H1 (cell line): ENCODE data around the gene TMEM151B. TPM values are rescaled to one million over a fixed set of nuclear protein-coding genes. Genes with fewer than 3 reads are reported as not detected.

Experiments
- CTCF ChIA-PET: fragments of 300-600 bp; sonication (Branson Sonifier 250); formaldehyde crosslinking; loops from one replicate; lab custom pipeline; 2021; ENCODE audit not compliant: partially characterized antibody; lab: Charles Lee
- POLR2A ChIA-PET: fragments of 300-600 bp; sonication (Branson Sonifier 250); formaldehyde crosslinking; loops from one replicate; lab custom pipeline; 2021; ENCODE audit warnings: inconsistent platforms; ENCODE audit not compliant: partially characterized antibody; lab: Charles Lee
- DNase-seq, 2 experiments: peaks; one replicate each; pipeline versions ENCODE4 v3.0.0 to v3.0.0-alpha.2; 2010 to 2022; ENCODE audit warnings: low spot score in 2 of 2, low read depth in 1 of 2, mixed read lengths in 1 of 2
- FAIRE-seq: peaks from 2 replicates; lab custom pipeline; 2011; peaks lifted over from hg19 to GRCh38; lab: Jason Lieb, UNC
- H2AFZ ChIP-seq: 2 replicates; pipeline ENCODE4 v1.8.1; 2012; ENCODE audit warnings: low read length, inconsistent platforms
- H2AK5ac ChIP-seq: 2 replicates; pipeline ENCODE4 v1.6.1; 2013; ENCODE audit warnings: low read depth, low read length
- H2BK120ac ChIP-seq: replicated peaks from 2 replicates; pipeline ENCODE3; 2013; ENCODE audit warnings: low read depth, low read length, inconsistent platforms
- H2BK12ac ChIP-seq: 2 replicates; pipeline ENCODE4 v1.6.1; 2013; ENCODE audit warnings: low read depth, low read length
- H2BK15ac ChIP-seq: 2 replicates; pipeline ENCODE4 v1.6.1; 2013; ENCODE audit warnings: low read length
- H2BK20ac ChIP-seq: 2 replicates; pipeline ENCODE4 v1.6.1; 2013; ENCODE audit warnings: low read length
- H2BK5ac ChIP-seq: 2 replicates; pipeline ENCODE4 v1.6.1; 2013; ENCODE audit warnings: low read depth, low read length
- H3K14ac ChIP-seq: 2 replicates; pipeline ENCODE4 v1.6.1; 2013; ENCODE audit warnings: inconsistent platforms; ENCODE audit not compliant: insufficient read length
- H3K18ac ChIP-seq: 2 replicates; pipeline ENCODE4 v1.6.1; 2013; ENCODE audit warnings: low read length; ENCODE audit errors: extremely low read depth
- H3K23ac ChIP-seq: 2 replicates; pipeline ENCODE4 v1.6.1; 2013; ENCODE audit warnings: inconsistent platforms; ENCODE audit not compliant: insufficient read length
- H3K23me2 ChIP-seq: 2 replicates; pipeline ENCODE4 v1.6.1; 2013; ENCODE audit warnings: low read depth, low read length
- H3K27ac ChIP-seq: 2 replicates; pipeline ENCODE4 v1.6.1; 2011; ENCODE audit warnings: low read depth, low read length, inconsistent platforms
- H3K27me3 ChIP-seq, 4 experiments: replicated peaks in 1 of 4; 1 replicate in 1 of 4; 2 replicates in 3 of 4; pipeline versions ENCODE4 v1.6.1 to v1.8.1; 2011 to 2013; ENCODE audit warnings: low read length in 3 of 4, mild to moderate bottlenecking in 3 of 4, inconsistent platforms in 2 of 4, mixed read lengths in 2 of 4, moderate library complexity in 1 of 4; ENCODE audit not compliant: control insufficient read depth in 3 of 4, insufficient read depth in 3 of 4; ENCODE audit errors: extremely low read depth in 1 of 4
- H3K36me3 ChIP-seq, 4 experiments: 2 replicates each; pipeline versions ENCODE4 v1.6.1 to v1.8.1; 2011 to 2013; ENCODE audit warnings: mild to moderate bottlenecking in 4 of 4, low read length in 3 of 4, moderate library complexity in 2 of 4, control low read depth in 1 of 4, inconsistent platforms in 1 of 4; ENCODE audit not compliant: insufficient read depth in 4 of 4, control insufficient read depth in 2 of 4
- H3K4ac ChIP-seq: replicated peaks from 2 replicates; pipeline ENCODE3; 2013; ENCODE audit warnings: low read length, low read depth, mixed read lengths, inconsistent platforms; ENCODE audit not compliant: insufficient read length
- H3K4me1 ChIP-seq, 4 experiments: replicated peaks in 1 of 4; 1 replicate in 1 of 4; 2 replicates in 3 of 4; pipeline versions ENCODE4 v1.6.1 to v1.8.1; 2011 to 2013; ENCODE audit warnings: low read length in 3 of 4, inconsistent platforms in 2 of 4, mixed read lengths in 1 of 4; ENCODE audit not compliant: insufficient read depth in 4 of 4, control insufficient read depth in 3 of 4
- H3K4me2 ChIP-seq, 2 experiments: 2 replicates each; pipeline versions ENCODE4 v1.6.1 to v1.8.1; 2011 to 2013; ENCODE audit warnings: low read depth in 2 of 2, low read length in 2 of 2, control low read depth in 1 of 2, inconsistent platforms in 1 of 2, mild to moderate bottlenecking in 1 of 2; ENCODE audit not compliant: insufficient read depth in 1 of 2
- H3K4me3 ChIP-seq, 4 experiments: fragments of 200-600, 300-600 bp in 1 of 4; sonication (generic), shearing (Covaris generic), sonication (Bioruptor Twin) in 1 of 4; 2 replicates each; pipeline versions ENCODE4 v1.5.1 to v1.8.1; 2011 to 2016; ENCODE audit warnings: low read length in 4 of 4, low read depth in 3 of 4, control low read depth in 2 of 4, inconsistent platforms in 2 of 4, mild to moderate bottlenecking in 2 of 4, mixed read lengths in 1 of 4, moderate library complexity in 1 of 4; ENCODE audit not compliant: insufficient read depth in 2 of 4; ENCODE audit errors: extremely low read depth in 1 of 4
- H3K56ac ChIP-seq: replicated peaks from 2 replicates; pipeline ENCODE3; 2013; ENCODE audit warnings: low read depth, mild to moderate bottlenecking, mixed read lengths, low read length, inconsistent platforms; ENCODE audit not compliant: insufficient read length
- H3K79me1 ChIP-seq: 2 replicates; pipeline ENCODE4 v1.6.1; 2013; ENCODE audit warnings: low read depth, low read length, control low read depth
- H3K79me2 ChIP-seq, 2 experiments: 2 replicates each; pipeline versions ENCODE4 v1.6.1 to v1.8.1; 2012 to 2013; ENCODE audit warnings: low read length in 2 of 2, mild to moderate bottlenecking in 2 of 2, inconsistent platforms in 1 of 2; ENCODE audit not compliant: insufficient read depth in 2 of 2, control insufficient read depth in 1 of 2
- H3K9ac ChIP-seq, 4 experiments: replicated peaks in 1 of 4; 1 replicate in 1 of 4; 2 replicates in 3 of 4; pipeline versions ENCODE4 v1.6.1 to v1.8.1; 2011 to 2013; ENCODE audit warnings: low read depth in 3 of 4, low read length in 3 of 4, control low read depth in 2 of 4, mild to moderate bottlenecking in 2 of 4, moderate library complexity in 2 of 4, inconsistent platforms in 1 of 4; ENCODE audit errors: extremely low read depth in 1 of 4
- H3K9me3 ChIP-seq, 2 experiments: 2 replicates each; pipeline versions ENCODE4 v1.6.1 to v1.8.1; 2012 to 2013; ENCODE audit warnings: mild to moderate bottlenecking in 2 of 2, moderate library complexity in 2 of 2, control low read depth in 1 of 2, inconsistent platforms in 1 of 2, low read depth in 1 of 2, low read length in 1 of 2, mixed read lengths in 1 of 2; ENCODE audit not compliant: insufficient read depth in 2 of 2
- H4K20me1 ChIP-seq, 2 experiments: replicated peaks in 1 of 2; 2 replicates each; pipeline versions ENCODE3 to v1.8.1; 2011 to 2013; ENCODE audit warnings: inconsistent platforms in 2 of 2, low read length in 2 of 2, mild to moderate bottlenecking in 1 of 2; ENCODE audit not compliant: insufficient read depth in 2 of 2, control insufficient read depth in 1 of 2
- H4K5ac ChIP-seq: 2 replicates; pipeline ENCODE4 v1.6.1; 2013; ENCODE audit warnings: low read length, low read depth, mixed read lengths, inconsistent platforms; ENCODE audit not compliant: insufficient read length
- H4K8ac ChIP-seq: 2 replicates; pipeline ENCODE4 v1.8.0; 2013; ENCODE audit warnings: mild to moderate bottlenecking, moderate library complexity, low read length, inconsistent platforms; ENCODE audit not compliant: insufficient read depth; ENCODE audit errors: extremely low read depth
- H4K91ac ChIP-seq: replicated peaks from 2 replicates; pipeline ENCODE3; 2013; ENCODE audit warnings: low read length, mixed read lengths, inconsistent platforms; ENCODE audit not compliant: insufficient read length
- BCL11A ChIP-seq, 2 experiments: IDR thresholded peaks; one replicate each; pipeline ENCODE4 v1.6.1; 2011; ENCODE audit warnings: low read depth in 2 of 2, low read length in 2 of 2, mild to moderate bottlenecking in 2 of 2
- GABPA ChIP-seq: IDR thresholded peaks from 2 replicates; pipeline ENCODE4 v1.6.1; 2011; ENCODE audit warnings: mild to moderate bottlenecking, low read length, moderate library complexity, borderline replicate concordance; ENCODE audit not compliant: insufficient read depth
- NRF1 ChIP-seq: IDR thresholded peaks from 2 replicates; pipeline ENCODE4 v1.6.1; 2011; ENCODE audit warnings: mild to moderate bottlenecking, low read depth, low read length, improper control_type of control experiment
- POLR2A ChIP-seq, 2 experiments: IDR thresholded peaks; 1 replicate in 1 of 2; 2 replicates in 1 of 2; pipeline ENCODE4 v1.6.1; 2011; ENCODE audit warnings: low read depth in 2 of 2, low read length in 2 of 2, mild to moderate bottlenecking in 2 of 2; ENCODE audit errors: control extremely low read depth in 1 of 2
- POLR2AphosphoS5 ChIP-seq: IDR thresholded peaks from 2 replicates; pipeline ENCODE4 v1.6.1; 2011; ENCODE audit warnings: low read depth, low read length
- RBBP5 ChIP-seq: IDR thresholded peaks from 2 replicates; pipeline ENCODE4 v1.7.1; 2012; ENCODE audit warnings: low read depth, mild to moderate bottlenecking, inconsistent platforms, low read length, moderate library complexity, borderline replicate concordance
- RXRA ChIP-seq: IDR thresholded peaks from 2 replicates; pipeline ENCODE4 v1.6.1; 2011; ENCODE audit warnings: low read depth, mild to moderate bottlenecking, low read length, moderate library complexity; ENCODE audit not compliant: insufficient read depth
- SAP30 ChIP-seq: fragments of 300-600 bp; sonication (generic); IDR thresholded peaks from 2 replicates; pipeline ENCODE4 v1.7.1; 2012; ENCODE audit warnings: low read length, moderate library complexity, mild to moderate bottlenecking, inconsistent platforms; ENCODE audit not compliant: insufficient read depth, insufficient replicate concordance
- SRF ChIP-seq: IDR thresholded peaks from 2 replicates; pipeline ENCODE4 v1.6.1; 2011; ENCODE audit warnings: mild to moderate bottlenecking, low read depth, low read length, moderate library complexity
- TCF12 ChIP-seq: IDR thresholded peaks from 2 replicates; pipeline ENCODE4 v1.6.1; 2011; ENCODE audit warnings: low read depth, mild to moderate bottlenecking, low read length
- TEAD4 ChIP-seq: IDR thresholded peaks from 2 replicates; pipeline ENCODE4 v1.6.1; 2012; ENCODE audit warnings: low read depth, low read length, inconsistent platforms, mixed read lengths
- ZNF274 ChIP-seq: IDR thresholded peaks from 2 replicates; pipeline ENCODE4 v1.7.0; 2012; ENCODE audit warnings: low read length, borderline replicate concordance; ENCODE audit errors: extremely low read depth
- WGBS, 2 experiments: shearing (Covaris generic) in 1 of 2; methylation state at CpG; one replicate each; pipeline versions ENCODE4 v1.1.6 to v1.1.7; 2013 to 2015; ENCODE audit warnings: low lambda C conversion rate in 2 of 2, mixed read lengths in 2 of 2, inconsistent platforms in 1 of 2, low coverage in 1 of 2, missing lambda C conversion rate in 1 of 2; ENCODE audit not compliant: insufficient replicate concordance in 2 of 2, insufficient coverage in 1 of 2, insufficient read length in 1 of 2; ENCODE audit errors: extremely low coverage in 1 of 2, missing lambda C conversion rate in 1 of 2; 5-methylcytosine and 5-hydroxymethylcytosine counted together
- polyA plus RNA-seq, 7 experiments: library from polyadenylated mRNA; depleted of rRNA in 3 of 7; stranded (reverse) in 5 of 7; unstranded in 2 of 7; fragments of >200 nt in 5 of 7; fragments of 200-250 nt in 2 of 7; gene quantifications; 1 replicate in 5 of 7; 2 replicates in 1 of 7; 4 replicates in 1 of 7; pipeline versions ENCODE4 v1.2.1 to v1.2.3, GENCODE V29; 2011 to 2013; ENCODE audit warnings: missing spikeins in 2 of 7, mixed read lengths in 2 of 7
- total RNA-seq: library from RNA; stranded (reverse); fragmentation: NEBNext Ultra II Directional; extraction: Animal tissue kit (Norgen Biotek cat#: 25700); gene quantifications from 2 replicates; pipeline ENCODE4 v1.2.1, GENCODE V29; 2021
- TF ChIP-seq, protein P1 (sequence below): IDR thresholded peaks from 2 replicates; pipeline ENCODE4 v1.6.1; 2012; ENCODE audit warnings: inconsistent platforms
- TF ChIP-seq, protein P2 (sequence below): IDR thresholded peaks from 2 replicates; pipeline ENCODE4 v1.6.1; 2012; ENCODE audit warnings: inconsistent platforms

The TMEM151B gene
- total and polyA plus RNA-seq, 2 of the 8 experiments (the other 6 are each of a cell fraction or from before 2014, with no cell fraction given): 8.0 to 15.5 TPM

DNA sequence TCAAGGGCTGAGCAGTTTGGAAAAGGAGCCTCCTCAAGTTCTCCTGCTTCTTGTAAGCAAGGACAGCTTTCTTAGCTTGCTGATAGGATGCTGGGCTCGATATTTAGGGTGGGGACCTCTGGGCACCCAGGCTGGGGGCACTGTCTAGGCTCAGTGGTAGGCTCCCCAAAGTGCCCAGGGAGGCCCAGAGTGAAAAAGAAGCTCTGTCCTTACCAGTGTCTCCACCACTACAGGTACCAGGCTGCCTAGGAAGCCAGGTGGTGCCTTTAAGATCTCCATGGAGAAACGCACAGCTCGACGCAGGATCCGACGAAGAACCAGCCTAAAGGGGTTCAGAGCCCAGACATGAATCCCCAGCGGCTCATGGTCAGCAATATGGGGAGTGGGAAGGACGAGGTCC lies 36.5 kb downstream of the TMEM151B start:
- Histone ChIP-seq H2AK5ac (no peak overlapping the region), H3K79me1 (no peaks in the 10 kb centered on the region), H3K9ac (no peak overlapping the region), H2BK12ac (no peak overlapping the region), H3K27ac (no peak overlapping the region), H3K18ac (no peak overlapping the region), H3K4me1 (peaks cover 0 to 4% (median 0%) of the 10 kb centered on the region in 4 experiments; a peak in 1 of 7 replicates), H3K4ac (no peak overlapping the region), H3K23me2 (no peaks in the 10 kb centered on the region), H3K56ac (no peak overlapping the region), H3K14ac (no peak overlapping the region), H4K8ac (no peak overlapping the region), H2BK15ac (no peak overlapping the region), H3K9me3 (no peaks in the 10 kb centered on the region), H3K23ac (no peak overlapping the region), H2BK120ac (no peak overlapping the region), H4K91ac (no peak overlapping the region), H2BK5ac (no peak overlapping the region), H3K4me2 (no peak overlapping the region), H2AFZ (no peak overlapping the region), H3K79me2 (peaks cover 0 to 4% of the 10 kb centered on the region in 2 experiments; a peak in 1 of 4 replicates), H2BK20ac (no peak overlapping the region), H3K27me3 (no peaks in the 10 kb centered on the region), H4K5ac (no peak overlapping the region), H3K4me3 (no peak overlapping the region), H4K20me1 (peaks cover 2 to 4% of the 10 kb centered on the region in 2 experiments), H3K36me3 (peaks cover 28 to 81% (median 72%) of the 10 kb centered on the region in 4 experiments)
- no peak for FAIRE-seq
- DNase-seq: no peak
- ChIA-PET CTCF (interaction anchor here (1.5 to 13.9 kb wide), 8 partner anchors 4 to 228 kb away, joined by 4 to 330 read pairs (median 88); partner anchors contain the start of genes AARS2, NFKBIE, SLC35B2 and TMEM151B), POLR2A (interaction anchor here (0.6 to 6.9 kb wide), 12 partner anchors 9 to 673 kb away, joined by 3 to 81 read pairs (median 7); partner anchors contain the start of genes HSP90AB1 and SLC35B2)
- WGBS, 2 experiments: 97% methylated on average over 8 of the region's 8 CpGs; no CpG with 5 or more reads in 1 of the 2 experiments
- TF ChIP-seq TCF12 (no peak), POLR2A (IDR thresholded peaks at IDR 0.05; ENCODE audit: control extremely low read depth in 1 of 2, low read depth in 2 of 2, low read length in 2 of 2) (no peak), GABPA (no peak), SAP30 (no peak), RXRA (no peak), RBBP5 (no peak), NRF1 (no peak), POLR2AphosphoS5 (no peak), BCL11A (IDR thresholded peaks at IDR 0.05; ENCODE audit: low read depth in 2 of 2, low read length in 2 of 2) (no peak), ZNF274 (no peak), TEAD4 (no peak), SRF (no peak)
- TF ChIP-seq, protein P1, sequence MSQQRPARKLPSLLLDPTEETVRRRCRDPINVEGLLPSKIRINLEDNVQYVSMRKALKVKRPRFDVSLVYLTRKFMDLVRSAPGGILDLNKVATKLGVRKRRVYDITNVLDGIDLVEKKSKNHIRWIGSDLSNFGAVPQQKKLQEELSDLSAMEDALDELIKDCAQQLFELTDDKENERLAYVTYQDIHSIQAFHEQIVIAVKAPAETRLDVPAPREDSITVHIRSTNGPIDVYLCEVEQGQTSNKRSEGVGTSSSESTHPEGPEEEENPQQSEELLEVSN: no peak
- TF ChIP-seq, protein P2, sequence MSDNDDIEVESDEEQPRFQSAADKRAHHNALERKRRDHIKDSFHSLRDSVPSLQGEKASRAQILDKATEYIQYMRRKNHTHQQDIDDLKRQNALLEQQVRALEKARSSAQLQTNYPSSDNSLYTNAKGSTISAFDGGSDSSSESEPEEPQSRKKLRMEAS: no peak
